Immature natural killer cell (primary cell): ENCODE results near the gene FILIP1L. TPM values are rescaled to one million over a fixed set of nuclear protein-coding genes. Genes with fewer than 3 reads are reported as not detected.

Experiments
- DNase-seq, 3 donors: peaks; one replicate each; pipeline ENCODE4 v3.0.0; 2022; ENCODE audit warnings: mixed read lengths in 1 of 3
- H3K27ac Mint-ChIP-seq, 6 donors: one replicate each; pipeline ENCODE4 v1.8.0; 2020; ENCODE audit warnings: mixed read lengths in 6 of 6, mild to moderate bottlenecking in 5 of 6, inconsistent platforms in 4 of 6, moderate library complexity in 3 of 6
- H3K27me3 Mint-ChIP-seq, 3 donors: one replicate each; pipeline ENCODE4 v1.8.0; 2020 to 2021; ENCODE audit warnings: low read depth in 3 of 3, mild to moderate bottlenecking in 3 of 3, mixed read lengths in 3 of 3, moderate library complexity in 3 of 3, inconsistent platforms in 1 of 3
- H3K36me3 Mint-ChIP-seq, 3 donors: one replicate each; pipeline ENCODE4 v1.8.0; 2020; ENCODE audit warnings: mixed read lengths in 3 of 3, inconsistent platforms in 2 of 3, mild to moderate bottlenecking in 2 of 3
- H3K4me1 Mint-ChIP-seq, 2 donors: one replicate each; pipeline ENCODE4 v1.8.0; 2020; ENCODE audit warnings: inconsistent platforms in 2 of 2, mild to moderate bottlenecking in 2 of 2, mixed read lengths in 2 of 2, moderate library complexity in 1 of 2
- H3K4me3 Mint-ChIP-seq, 5 donors: one replicate each; pipeline ENCODE4 v1.8.0; 2020; ENCODE audit warnings: mild to moderate bottlenecking in 5 of 5, mixed read lengths in 5 of 5, inconsistent platforms in 3 of 5, moderate library complexity in 3 of 5
- H3K9me3 Mint-ChIP-seq, 6 donors: one replicate each; pipeline ENCODE4 v1.8.0; 2020; ENCODE audit warnings: mild to moderate bottlenecking in 6 of 6, mixed read lengths in 6 of 6, inconsistent platforms in 4 of 6, moderate library complexity in 3 of 6
- polyA plus RNA-seq, 3 donors: library from polyadenylated mRNA; unstranded; fragments of 300-500 nt; fragmentation: Illumina TruSeq; gene quantifications; one replicate each; pipeline ENCODE4 v1.2.3, GENCODE V29; 2021

FILIP1L gene
- polyA plus RNA-seq, 3 donors from 2014 or later: 0.09 TPM; not detected in 2

- H3K4me3 Mint-ChIP-seq: no peak overlapping the region
Observed at GRCh38 chr3:99962703-99963102, 151.6 kb downstream of the FILIP1L start.

GRCh38 chr3:99961756-99962515 lies 152.4 kb downstream of the FILIP1L start:
- Mint-ChIP-seq H3K4me3 (no peak overlapping the region), H3K9me3 (no peaks in the 10 kb centered on the region), H3K36me3 (peaks cover 0 to 4% (median 0%) of the 10 kb centered on the region in 3 donors), H3K4me1 (no peaks in the 10 kb centered on the region), H3K27me3 (peaks cover 0 to 2% (median 0%) of the 10 kb centered on the region in 3 donors), H3K27ac (no peak overlapping the region)
- DNase-seq: no peak

More at GRCh38 chr3:99962703-99963102, 151.6 kb downstream of the FILIP1L start:
- Mint-ChIP-seq H3K36me3 (peaks cover 0 to 4% (median 0%) of the 10 kb centered on the region in 3 donors), H3K4me1 (no peaks in the 10 kb centered on the region), H3K27me3 (peaks cover 0 to 2% (median 0%) of the 10 kb centered on the region in 3 donors), H3K27ac (no peak overlapping the region), H3K9me3 (no peaks in the 10 kb centered on the region)
- no peak for DNase-seq

GRCh38 chr3:99960941-99961340 lies 153.4 kb downstream of the FILIP1L start:
- Mint-ChIP-seq H3K27me3 (peaks cover 0 to 2% (median 0%) of the 10 kb centered on the region in 3 donors), H3K9me3 (no peaks in the 10 kb centered on the region), H3K4me3 (no peak overlapping the region), H3K36me3 (peaks cover 0 to 4% (median 0%) of the 10 kb centered on the region in 3 donors), H3K27ac (no peak overlapping the region), H3K4me1 (no peaks in the 10 kb centered on the region)
- no peak for DNase-seq

GRCh38 chr3:99960123-99960878 lies 154.0 kb downstream of the FILIP1L start:
- Mint-ChIP-seq H3K4me1 (no peaks in the 10 kb centered on the region), H3K27ac (no peak overlapping the region), H3K36me3 (peaks cover 0 to 4% (median 0%) of the 10 kb centered on the region in 3 donors), H3K27me3 (peaks cover 0 to 2% (median 0%) of the 10 kb centered on the region in 3 donors), H3K4me3 (no peak overlapping the region), H3K9me3 (no peaks in the 10 kb centered on the region)
- DNase-seq: no peak

GRCh38 chr3:99958222-99958912 lies 155.9 kb downstream of the FILIP1L start:
- no peak overlapping the region for H3K4me3 Mint-ChIP-seq
- no peaks in the 10 kb centered on the region for H3K9me3 Mint-ChIP-seq
- no peak for DNase-seq
- H3K27ac Mint-ChIP-seq: peak overlapping the region in 2 of 6 donors; percentile 6 to 31
- peaks cover 0 to 4% (median 0%) of the 10 kb centered on the region in 3 donors for H3K36me3 Mint-ChIP-seq
- H3K4me1 Mint-ChIP-seq: no peaks in the 10 kb centered on the region
- H3K27me3 Mint-ChIP-seq: peaks cover 0 to 2% (median 0%) of the 10 kb centered on the region in 3 donors

- no peaks in the 10 kb centered on the region for H3K27me3 Mint-ChIP-seq
Observed at GRCh38 chr3:99957151-99957796, 157.0 kb downstream of the FILIP1L start.

GRCh38 chr3:99955773-99956562 lies 158.3 kb downstream of the FILIP1L start:
- no peaks in the 10 kb centered on the region for H3K27me3 Mint-ChIP-seq
- no peak overlapping the region for H3K4me3 Mint-ChIP-seq
- H3K9me3 Mint-ChIP-seq: no peaks in the 10 kb centered on the region
- no peak overlapping the region for H3K27ac Mint-ChIP-seq
- H3K4me1 Mint-ChIP-seq: no peaks in the 10 kb centered on the region
- no peaks in the 10 kb centered on the region for H3K36me3 Mint-ChIP-seq
- DNase-seq: no peak

More at GRCh38 chr3:99957151-99957796, 157.0 kb downstream of the FILIP1L start:
- no peaks in the 10 kb centered on the region for H3K9me3 Mint-ChIP-seq
- no peak for DNase-seq
- no peaks in the 10 kb centered on the region for H3K4me1 Mint-ChIP-seq
- no peak overlapping the region for H3K27ac Mint-ChIP-seq
- no peak overlapping the region for H3K4me3 Mint-ChIP-seq
- peaks cover 0 to 4% (median 0%) of the 10 kb centered on the region in 3 donors for H3K36me3 Mint-ChIP-seq

- no peaks in the 10 kb centered on the region for H3K27me3 Mint-ChIP-seq
- no peaks in the 10 kb centered on the region for H3K4me1 Mint-ChIP-seq
- H3K4me3 Mint-ChIP-seq: no peak overlapping the region
- H3K9me3 Mint-ChIP-seq: no peaks in the 10 kb centered on the region
- no peak overlapping the region for H3K27ac Mint-ChIP-seq
- no peaks in the 10 kb centered on the region for H3K36me3 Mint-ChIP-seq
- no peak for DNase-seq
Observed at GRCh38 chr3:99954914-99955644, 159.2 kb downstream of the FILIP1L start.

- Mint-ChIP-seq H3K9me3 (no peaks in the 10 kb centered on the region), H3K27ac (no peak overlapping the region), H3K27me3 (no peaks in the 10 kb centered on the region), H3K4me1 (no peaks in the 10 kb centered on the region), H3K36me3 (no peaks in the 10 kb centered on the region), H3K4me3 (no peak overlapping the region)
- no peak for DNase-seq
Observed at GRCh38 chr3:99953596-99953995, 160.7 kb downstream of the FILIP1L start.

GRCh38 chr3:99952306-99952705 lies 162.0 kb downstream of the FILIP1L start:
- H3K36me3 Mint-ChIP-seq: no peaks in the 10 kb centered on the region
- H3K4me1 Mint-ChIP-seq: no peaks in the 10 kb centered on the region

GRCh38 chr3:99951701-99952100 lies 162.6 kb downstream of the FILIP1L start:
- DNase-seq: no peak
- Mint-ChIP-seq H3K4me1 (no peaks in the 10 kb centered on the region), H3K9me3 (no peaks in the 10 kb centered on the region), H3K4me3 (no peak overlapping the region), H3K27ac (no peak overlapping the region), H3K36me3 (no peaks in the 10 kb centered on the region), H3K27me3 (no peaks in the 10 kb centered on the region)

More at GRCh38 chr3:99952306-99952705, 162.0 kb downstream of the FILIP1L start:
- DNase-seq: no peak
- Mint-ChIP-seq H3K27me3 (no peaks in the 10 kb centered on the region), H3K27ac (no peak overlapping the region), H3K4me3 (no peak overlapping the region), H3K9me3 (no peaks in the 10 kb centered on the region)

- Mint-ChIP-seq H3K9me3 (no peaks in the 10 kb centered on the region), H3K27me3 (no peaks in the 10 kb centered on the region), H3K36me3 (no peaks in the 10 kb centered on the region), H3K27ac (no peak overlapping the region), H3K4me1 (no peaks in the 10 kb centered on the region), H3K4me3 (no peak overlapping the region)
- DNase-seq: no peak
Observed at GRCh38 chr3:99950921-99951320, 163.4 kb downstream of the FILIP1L start.
